H9 (cell line): ENCODE data around the gene RILPL1. TPM values are rescaled to one million over a fixed set of nuclear protein-coding genes. Genes with fewer than 3 reads are reported as not detected.

Source experiments
- DNase-seq: peaks from one replicate; pipeline ENCODE4 v3.0.0-alpha.2; 2017
- H2AFZ ChIP-seq: one replicate; pipeline ENCODE4 v1.6.1; 2013; ENCODE audit warnings: mild to moderate bottlenecking, low read length, control low read depth, moderate library complexity
- H2AK5ac ChIP-seq: 2 replicates; pipeline ENCODE4 v1.6.1; 2013; ENCODE audit warnings: low read length, control low read depth, mixed read lengths; ENCODE audit not compliant: insufficient read length
- H2BK120ac ChIP-seq: one replicate; pipeline ENCODE4 v1.6.1; 2013; ENCODE audit warnings: low read depth, mild to moderate bottlenecking, low read length, control low read depth, inconsistent platforms; ENCODE audit not compliant: poor library complexity, severe bottlenecking
- H2BK12ac ChIP-seq: 2 replicates; pipeline ENCODE4 v1.6.1; 2013; ENCODE audit warnings: low read length, control low read depth, mixed read lengths, low read depth; ENCODE audit not compliant: insufficient read length
- H2BK15ac ChIP-seq: 2 replicates; pipeline ENCODE4 v1.6.1; 2013; ENCODE audit warnings: low read depth, low read length, control low read depth
- H2BK20ac ChIP-seq: one replicate; pipeline ENCODE4 v1.6.1; 2013; ENCODE audit warnings: low read depth, mild to moderate bottlenecking, low read length, control low read depth, inconsistent platforms; ENCODE audit not compliant: poor library complexity, severe bottlenecking
- H2BK5ac ChIP-seq: 2 replicates; pipeline ENCODE4 v1.6.1; 2013; ENCODE audit warnings: low read length, control low read depth, mixed read lengths; ENCODE audit not compliant: insufficient read length
- H3K14ac ChIP-seq: 2 replicates; pipeline ENCODE4 v1.6.1; 2013; ENCODE audit warnings: low read length, control low read depth; ENCODE audit not compliant: insufficient read depth
- H3K18ac ChIP-seq: 2 replicates; pipeline ENCODE4 v1.6.1; 2013; ENCODE audit warnings: low read depth, mild to moderate bottlenecking, mixed read lengths, low read length, control low read depth; ENCODE audit not compliant: insufficient read length
- H3K23ac ChIP-seq: 2 replicates; pipeline ENCODE4 v1.6.1; 2013; ENCODE audit warnings: low read length, control low read depth, mixed read lengths, low read depth; ENCODE audit not compliant: insufficient read length
- H3K23me2 ChIP-seq: 2 replicates; pipeline ENCODE4 v1.6.1; 2013; ENCODE audit warnings: low read depth, mild to moderate bottlenecking, mixed read lengths, low read length, control low read depth; ENCODE audit not compliant: insufficient read length, poor library complexity, severe bottlenecking
- H3K27ac ChIP-seq: 2 replicates; pipeline ENCODE4 v1.5.1; 2013; ENCODE audit warnings: low read length, control low read depth, mixed read lengths, low read depth; ENCODE audit not compliant: insufficient read length
- H3K27me3 ChIP-seq: 2 replicates; pipeline ENCODE4 v1.6.1; 2013; ENCODE audit warnings: low read length, control low read depth, inconsistent platforms; ENCODE audit not compliant: insufficient read depth
- H3K4ac ChIP-seq: 2 replicates; pipeline ENCODE4 v1.6.1; 2013; ENCODE audit warnings: low read depth, mild to moderate bottlenecking, control low read depth, inconsistent platforms, low read length, moderate library complexity
- H3K4me1 ChIP-seq: 2 replicates; pipeline ENCODE4 v1.6.1; 2013; ENCODE audit warnings: low read length, control low read depth, inconsistent platforms; ENCODE audit not compliant: insufficient read depth
- H3K4me2 ChIP-seq: 2 replicates; pipeline ENCODE4 v1.6.1; 2013; ENCODE audit warnings: low read length, control low read depth, mixed read lengths; ENCODE audit not compliant: insufficient read length, insufficient read depth
- H3K56ac ChIP-seq: 2 replicates; pipeline ENCODE4 v1.6.1; 2013; ENCODE audit warnings: low read depth, mild to moderate bottlenecking, mixed read lengths, low read length, control low read depth; ENCODE audit not compliant: insufficient read length
- H3K79me1 ChIP-seq: 2 replicates; pipeline ENCODE4 v1.6.1; 2013; ENCODE audit warnings: low read depth, mild to moderate bottlenecking, moderate library complexity, low read length, control low read depth, inconsistent platforms; ENCODE audit not compliant: insufficient read depth, poor library complexity, severe bottlenecking
- H3K79me2 ChIP-seq: 2 replicates; pipeline ENCODE4 v1.6.1; 2013; ENCODE audit warnings: low read length, control low read depth, inconsistent platforms; ENCODE audit not compliant: insufficient read depth
- H3K9ac ChIP-seq: 2 replicates; pipeline ENCODE4 v1.6.1; 2013; ENCODE audit warnings: low read length, control low read depth, mixed read lengths; ENCODE audit not compliant: insufficient read length; ENCODE audit errors: extremely low read depth
- H3K9me3 ChIP-seq: one replicate; pipeline ENCODE4 v1.6.1; 2013; ENCODE audit warnings: low read depth, low read length, inconsistent platforms; ENCODE audit not compliant: control insufficient read depth
- H3T11ph ChIP-seq: one replicate; pipeline ENCODE4 v1.6.1; 2013; ENCODE audit warnings: mild to moderate bottlenecking, low read length, control low read depth, inconsistent platforms
- H4K20me1 ChIP-seq: one replicate; pipeline ENCODE4 v1.6.1; 2013; ENCODE audit not compliant: control insufficient read depth, insufficient read length, insufficient read depth
- H4K5ac ChIP-seq: 2 replicates; pipeline ENCODE4 v1.6.1; 2013; ENCODE audit warnings: low read depth, mild to moderate bottlenecking, mixed read lengths, low read length, control low read depth; ENCODE audit not compliant: insufficient read length
- H4K8ac ChIP-seq: replicated peaks from 2 replicates; pipeline ENCODE4 v1.6.1; 2013; ENCODE audit warnings: low read length, control low read depth, mixed read lengths, low read depth; ENCODE audit not compliant: insufficient read length
- H4K91ac ChIP-seq: 2 replicates; pipeline ENCODE4 v1.6.1; 2013; ENCODE audit warnings: low read depth, mild to moderate bottlenecking, moderate library complexity, mixed read lengths, low read length, control low read depth; ENCODE audit not compliant: insufficient read length
- H3K27ac Mint-ChIP-seq, 3 experiments: 2 replicates in 2 of 3; 3 replicates in 1 of 3; pipeline ENCODE4 v1.8.0; 2020 to 2021; ENCODE audit warnings: mixed read lengths in 3 of 3, mild to moderate bottlenecking in 1 of 3, moderate library complexity in 1 of 3
- H3K27me3 Mint-ChIP-seq: 2 replicates; pipeline ENCODE4 v1.8.0; 2021; ENCODE audit warnings: low read depth, mild to moderate bottlenecking, moderate library complexity, mixed read lengths
- H3K36me3 Mint-ChIP-seq, 3 experiments: 2 replicates in 2 of 3; 3 replicates in 1 of 3; pipeline ENCODE4 v1.8.0; 2020 to 2021; ENCODE audit warnings: low read depth in 3 of 3, mixed read lengths in 3 of 3; ENCODE audit not compliant: insufficient read depth in 1 of 3
- H3K4me1 Mint-ChIP-seq, 2 experiments: 2 replicates each; pipeline ENCODE4 v1.8.0; 2020; ENCODE audit warnings: mixed read lengths in 2 of 2
- H3K4me3 Mint-ChIP-seq, 2 experiments: 2 replicates in 1 of 2; 3 replicates in 1 of 2; pipeline ENCODE4 v1.8.0; 2020 to 2021; ENCODE audit warnings: mild to moderate bottlenecking in 2 of 2, mixed read lengths in 2 of 2, moderate library complexity in 1 of 2
- H3K9me3 Mint-ChIP-seq, 2 experiments: 2 replicates in 1 of 2; 3 replicates in 1 of 2; pipeline ENCODE4 v1.8.0; 2020; ENCODE audit warnings: mild to moderate bottlenecking in 2 of 2, mixed read lengths in 2 of 2, moderate library complexity in 1 of 2
- WGBS: extraction: QIAGEN DNeasy Blood & Tissue Kit; methylation state at CpG from one replicate; pipeline ENCODE4 v1.1.7; 2013; ENCODE audit warnings: missing lambda C conversion rate, low lambda C conversion rate, mixed read lengths; ENCODE audit not compliant: insufficient read length; ENCODE audit errors: extremely low coverage; 5-methylcytosine and 5-hydroxymethylcytosine counted together
- total RNA-seq: library from RNA; stranded (reverse); gene quantifications from 2 replicates; pipeline ENCODE4 v1.2.1, GENCODE V29; 2021
- TF ChIP-seq, protein P1 (sequence below): fragments of 200-600 bp; sonication (generic); conservative IDR thresholded peaks from 3 replicates; pipeline ENCODE4 v1.8.0; 2021; ENCODE audit warnings: antibody characterized with exemption, mild to moderate bottlenecking

RILPL1 gene
- total RNA-seq, 1 experiment from 2014 or later, result 8.1 TPM

GRCh38 chr12:123513805-123514204, 19.7 kb downstream of the RILPL1 start:
- no peak overlapping the region for H3K27ac Mint-ChIP-seq
- Histone ChIP-seq H3K4ac (no peak overlapping the region), H3K4me1 (no peaks in the 10 kb centered on the region), H2AFZ (no peak overlapping the region), H2AK5ac (no peak overlapping the region), H3K56ac (no peak overlapping the region), H4K5ac (no peak overlapping the region), H2BK20ac (no peak overlapping the region), H3K27me3 (no peaks in the 10 kb centered on the region), H3T11ph (no peak overlapping the region), H3K9me3 (no peaks in the 10 kb centered on the region), H4K8ac (no peak overlapping the region), H4K91ac (no peak overlapping the region), H3K27ac (no peak overlapping the region), H3K79me2 (no peaks in the 10 kb centered on the region), H3K9ac (no peak overlapping the region), H3K23me2 (no peaks in the 10 kb centered on the region), H3K14ac (no peak overlapping the region), H2BK5ac (no peak overlapping the region), H2BK120ac (no peak overlapping the region), H3K23ac (no peak overlapping the region), H2BK15ac (no peak overlapping the region), H4K20me1 (peaks cover 2% of the 10 kb centered on the region), H3K79me1 (no peaks in the 10 kb centered on the region), H3K4me2 (no peak overlapping the region), H2BK12ac (no peak overlapping the region), H3K18ac (no peak overlapping the region)
- peaks cover 13 to 27% (median 16%) of the 10 kb centered on the region in 3 experiments; a peak in 6 of 7 replicates for H3K36me3 Mint-ChIP-seq
- no CpG with 5 or more reads among the region's 13 CpGs for WGBS
- DNase-seq, result peak; percentile 24
- H3K27me3 Mint-ChIP-seq, result no peaks in the 10 kb centered on the region
- no peaks in the 10 kb centered on the region for H3K9me3 Mint-ChIP-seq
- H3K4me1 Mint-ChIP-seq, result peaks cover 0 to 6% of the 10 kb centered on the region in 2 experiments; a peak in 2 of 4 replicates
- TF ChIP-seq, protein P1, sequence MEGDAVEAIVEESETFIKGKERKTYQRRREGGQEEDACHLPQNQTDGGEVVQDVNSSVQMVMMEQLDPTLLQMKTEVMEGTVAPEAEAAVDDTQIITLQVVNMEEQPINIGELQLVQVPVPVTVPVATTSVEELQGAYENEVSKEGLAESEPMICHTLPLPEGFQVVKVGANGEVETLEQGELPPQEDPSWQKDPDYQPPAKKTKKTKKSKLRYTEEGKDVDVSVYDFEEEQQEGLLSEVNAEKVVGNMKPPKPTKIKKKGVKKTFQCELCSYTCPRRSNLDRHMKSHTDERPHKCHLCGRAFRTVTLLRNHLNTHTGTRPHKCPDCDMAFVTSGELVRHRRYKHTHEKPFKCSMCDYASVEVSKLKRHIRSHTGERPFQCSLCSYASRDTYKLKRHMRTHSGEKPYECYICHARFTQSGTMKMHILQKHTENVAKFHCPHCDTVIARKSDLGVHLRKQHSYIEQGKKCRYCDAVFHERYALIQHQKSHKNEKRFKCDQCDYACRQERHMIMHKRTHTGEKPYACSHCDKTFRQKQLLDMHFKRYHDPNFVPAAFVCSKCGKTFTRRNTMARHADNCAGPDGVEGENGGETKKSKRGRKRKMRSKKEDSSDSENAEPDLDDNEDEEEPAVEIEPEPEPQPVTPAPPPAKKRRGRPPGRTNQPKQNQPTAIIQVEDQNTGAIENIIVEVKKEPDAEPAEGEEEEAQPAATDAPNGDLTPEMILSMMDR, result no peak
- H3K4me3 Mint-ChIP-seq, result no peak overlapping the region
